H7 (cell line): ENCODE measurements around the gene GAK. TPM values are rescaled to one million over a fixed set of nuclear protein-coding genes. Genes with fewer than 3 reads are reported as not detected.
A peak's percentile ranks its signal among the peaks of the same experiment; 100 is the strongest.

Experiments used
- DNase-seq: peaks from one replicate; pipeline ENCODE4 v3.0.0; 2012
- H3K27me3 ChIP-seq: 2 replicates; pipeline ENCODE4 v1.6.0; 2011; ENCODE audit warnings: mild to moderate bottlenecking, low read length; ENCODE audit not compliant: control insufficient read depth, insufficient read depth
- H3K36me3 ChIP-seq: replicated peaks from 2 replicates; pipeline ENCODE4 v1.5.1; 2011; ENCODE audit warnings: low read length; ENCODE audit not compliant: control insufficient read depth, insufficient read depth
- H3K4me3 ChIP-seq: 2 replicates; pipeline ENCODE4 v1.5.1; 2011; ENCODE audit warnings: low read depth, mild to moderate bottlenecking, control low read depth, low read length, moderate library complexity; ENCODE audit not compliant: insufficient read depth
- total RNA-seq: library from RNA; depleted of rRNA; stranded (reverse); fragments of >200 nt; shearing (Covaris generic); gene quantifications from 2 replicates; pipeline ENCODE4 v1.2.3, GENCODE V29; 2014

The GAK gene
- total RNA-seq, 1 experiment from 2014 or later, result 77.4 TPM

- peak; percentile 98 for DNase-seq
- peaks cover 40% of the 10 kb centered on the region for H3K27me3 ChIP-seq
Measured at GRCh38 chr4:825063-825970, 106.8 kb downstream of the GAK start.

GRCh38 chr4:824461-825062, 107.6 kb downstream of the GAK start:
- Histone ChIP-seq H3K27me3 (peaks cover 40% of the 10 kb centered on the region), H3K4me3 (no peak overlapping the region), H3K36me3 (no peaks in the 10 kb centered on the region)
- peak; percentile 88 for DNase-seq

More at GRCh38 chr4:825063-825970, 106.8 kb downstream of the GAK start:
- H3K36me3 ChIP-seq, result no peaks in the 10 kb centered on the region
- peak overlapping the region; percentile 24 for H3K4me3 ChIP-seq

- Histone ChIP-seq H3K27me3 (peaks cover 40% of the 10 kb centered on the region), H3K36me3 (no peaks in the 10 kb centered on the region), H3K4me3 (no peak overlapping the region)
- peak; percentile 86 for DNase-seq
Measured at GRCh38 chr4:823761-824460, 108.2 kb downstream of the GAK start.

GRCh38 chr4:823176-823760, 108.8 kb downstream of the GAK start:
- Histone ChIP-seq H3K36me3 (no peaks in the 10 kb centered on the region), H3K4me3 (no peak overlapping the region), H3K27me3 (peaks cover 40% of the 10 kb centered on the region)
- peak; percentile 37 for DNase-seq

- H3K27me3 ChIP-seq, result peaks cover 33% of the 10 kb centered on the region
- no peaks in the 10 kb centered on the region for H3K36me3 ChIP-seq
- H3K4me3 ChIP-seq, result no peak overlapping the region
- DNase-seq, result peak; percentile 42
Measured at GRCh38 chr4:822361-823175, 109.5 kb downstream of the GAK start.

GRCh38 chr4:821631-822030, 110.5 kb downstream of the GAK start:
- no peak overlapping the region for H3K4me3 ChIP-seq
- DNase-seq, result peak; percentile 45
- H3K36me3 ChIP-seq, result no peaks in the 10 kb centered on the region
- peaks cover 25% of the 10 kb centered on the region for H3K27me3 ChIP-seq

GRCh38 chr4:821181-821591, 110.9 kb downstream of the GAK start:
- H3K27me3 ChIP-seq, result peaks cover 25% of the 10 kb centered on the region
- H3K36me3 ChIP-seq, result no peaks in the 10 kb centered on the region
- no peak overlapping the region for H3K4me3 ChIP-seq
- DNase-seq, result peak; percentile 38

GRCh38 chr4:820230-821172, 111.6 kb downstream of the GAK start:
- Histone ChIP-seq H3K36me3 (no peaks in the 10 kb centered on the region), H3K4me3 (no peak overlapping the region), H3K27me3 (peaks cover 27% of the 10 kb centered on the region)
- peak; percentile 39 for DNase-seq

GRCh38 chr4:819401-820229, 112.5 kb downstream of the GAK start:
- no peaks in the 10 kb centered on the region for H3K36me3 ChIP-seq
- H3K4me3 ChIP-seq, result no peak overlapping the region
- peaks cover 20% of the 10 kb centered on the region for H3K27me3 ChIP-seq
- no peak for DNase-seq

- H3K4me3 ChIP-seq, result no peak overlapping the region
- no peaks in the 10 kb centered on the region for H3K36me3 ChIP-seq
- peak; percentile 53 for DNase-seq
- H3K27me3 ChIP-seq, result peaks cover 12% of the 10 kb centered on the region
Measured at GRCh38 chr4:818106-818921, 113.8 kb downstream of the GAK start.

- H3K36me3 ChIP-seq, result no peaks in the 10 kb centered on the region
- H3K4me3 ChIP-seq, result no peak overlapping the region
- peak; percentile 31 for DNase-seq
- H3K27me3 ChIP-seq, result peaks cover 8% of the 10 kb centered on the region
Measured at GRCh38 chr4:815464-816146, 116.5 kb downstream of the GAK start.
